Liver (tissue), 9 donors: ENCODE results near the gene SAMD4B. TPM values are rescaled to one million over a fixed set of nuclear protein-coding genes. Genes with fewer than 3 reads are reported as not detected.

ENCODE experiments used
- DNase-seq: peaks from one replicate; pipeline ENCODE4 v3.0.0-alpha.2; 2017; ENCODE audit warnings: low spot score
- H3K27ac ChIP-seq, 2 donors: one replicate each; pipeline ENCODE4 v1.7.0; 2013; ENCODE audit warnings: inconsistent platforms in 2 of 2, low read length in 2 of 2, control low read depth in 1 of 2, low read depth in 1 of 2, mild to moderate bottlenecking in 1 of 2
- H3K27me3 ChIP-seq, 4 donors: one replicate each; pipeline versions ENCODE4 v1.6.1 to v1.7.0; 2013; ENCODE audit warnings: low read length in 3 of 4, inconsistent platforms in 1 of 4, mild to moderate bottlenecking in 1 of 4, moderate library complexity in 1 of 4; ENCODE audit not compliant: control insufficient read depth in 4 of 4, insufficient read depth in 4 of 4
- H3K36me3 ChIP-seq, 4 donors: one replicate each; pipeline versions ENCODE4 v1.6.1 to v1.7.0; 2013; ENCODE audit warnings: low read length in 3 of 4, mild to moderate bottlenecking in 3 of 4, low read depth in 1 of 4, moderate library complexity in 1 of 4; ENCODE audit not compliant: control insufficient read depth in 4 of 4, insufficient read depth in 3 of 4
- H3K4me1 ChIP-seq, 4 donors: one replicate each; pipeline versions ENCODE4 v1.6.1 to v1.7.0; 2013; ENCODE audit warnings: low read length in 3 of 4, mild to moderate bottlenecking in 3 of 4, moderate library complexity in 1 of 4; ENCODE audit not compliant: control insufficient read depth in 4 of 4, insufficient read depth in 4 of 4
- H3K4me3 ChIP-seq, 3 donors: one replicate each; pipeline versions ENCODE4 v1.6.1 to v1.7.0; 2013; ENCODE audit warnings: low read length in 3 of 3, control low read depth in 1 of 3, low read depth in 1 of 3, mild to moderate bottlenecking in 1 of 3
- H3K9ac ChIP-seq, 2 donors: one replicate each; pipeline ENCODE4 v1.7.0; 2013; ENCODE audit warnings: low read length in 2 of 2, mild to moderate bottlenecking in 2 of 2, moderate library complexity in 2 of 2, control low read depth in 1 of 2, low read depth in 1 of 2
- H3K9me3 ChIP-seq, 4 donors: one replicate each; pipeline versions ENCODE4 v1.6.1 to v1.7.0; 2013; ENCODE audit warnings: low read length in 3 of 4; ENCODE audit not compliant: control insufficient read depth in 4 of 4
- ATF3 ChIP-seq: IDR thresholded peaks from 2 replicates; pipeline ENCODE4 v1.6.1; 2016; ENCODE audit warnings: antibody characterized with exemption
- CTCF ChIP-seq: fragments of 150-350 bp; IDR thresholded peaks from 2 replicates; pipeline ENCODE4 v1.5.1; 2017; ENCODE audit warnings: improper control_type of control experiment, low read depth, low read length; ENCODE audit not compliant: missing input control
- EGR1 ChIP-seq, 2 donors: IDR thresholded peaks; 2 replicates each; pipeline ENCODE4 v1.6.1; 2016 to 2018; ENCODE audit warnings: antibody characterized with exemption in 2 of 2, low read depth in 2 of 2
- FOXA1 ChIP-seq: IDR thresholded peaks from 2 replicates; pipeline ENCODE4 v1.6.1; 2016; ENCODE audit warnings: antibody characterized with exemption
- FOXA2 ChIP-seq: IDR thresholded peaks from 2 replicates; pipeline ENCODE4 v1.6.1; 2016; ENCODE audit warnings: antibody characterized with exemption
- GABPA ChIP-seq, 2 donors: IDR thresholded peaks in 1 of 2; conservative IDR thresholded peaks in 1 of 2; 2 replicates each; pipeline ENCODE4 v1.6.1; 2016; ENCODE audit warnings: antibody characterized with exemption in 2 of 2, mild to moderate bottlenecking in 1 of 2, moderate library complexity in 1 of 2
- HNF4A ChIP-seq, 2 donors: conservative IDR thresholded peaks; 2 replicates each; pipeline ENCODE4 v1.6.1; 2016; ENCODE audit warnings: antibody characterized with exemption in 2 of 2, mild to moderate bottlenecking in 2 of 2
- HNF4G ChIP-seq: IDR thresholded peaks from 2 replicates; pipeline ENCODE4 v1.6.1; 2016; ENCODE audit warnings: antibody characterized with exemption
- JUND ChIP-seq, 2 donors: IDR thresholded peaks; 2 replicates each; pipeline ENCODE4 v1.6.1; 2016; ENCODE audit warnings: antibody characterized with exemption in 2 of 2
- NR2F2 ChIP-seq: IDR thresholded peaks from 2 replicates; pipeline ENCODE4 v1.6.1; 2016; ENCODE audit warnings: antibody characterized with exemption
- RAD21 ChIP-seq, 2 donors: IDR thresholded peaks; 2 replicates each; pipeline ENCODE4 v1.6.1; 2016; ENCODE audit warnings: antibody characterized with exemption in 2 of 2, mild to moderate bottlenecking in 2 of 2
- RXRA ChIP-seq, 2 donors: IDR thresholded peaks; 2 replicates each; pipeline ENCODE4 v1.6.1; 2017 to 2018; ENCODE audit warnings: antibody characterized with exemption in 2 of 2, mild to moderate bottlenecking in 1 of 2
- SP1 ChIP-seq: IDR thresholded peaks from 2 replicates; pipeline ENCODE4 v1.6.1; 2018; ENCODE audit warnings: antibody characterized with exemption, mild to moderate bottlenecking
- TAF1 ChIP-seq: conservative IDR thresholded peaks from 2 replicates; pipeline ENCODE4 v1.6.1; 2016; ENCODE audit warnings: antibody characterized with exemption, mild to moderate bottlenecking
- YY1 ChIP-seq: IDR thresholded peaks from 2 replicates; pipeline ENCODE4 v1.6.1; 2016; ENCODE audit warnings: antibody characterized with exemption, mild to moderate bottlenecking
- whole genome bisulfite sequencing: extraction: QIAGEN DNeasy Blood & Tissue Kit; methylation state at CpG from one replicate; pipeline ENCODE4 v1.1.7; 2013; 5-methylcytosine and 5-hydroxymethylcytosine counted together
- polyA plus RNA-seq, 2 donors: library from polyadenylated mRNA; stranded (reverse) in 1 of 2; unstranded in 1 of 2; fragments of 200-250 nt in 1 of 2; fragments of >200 nt in 1 of 2; fragmentation: Nextera tagmentation in 1 of 2; extraction: Ambion mirVana in 1 of 2; gene quantifications; one replicate each; pipeline versions ENCODE4 v1.2.1 to v1.2.3, GENCODE V29; 2013 to 2015
- total RNA-seq, 2 donors: library from RNA; depleted of rRNA; stranded (reverse); fragments of >200 nt; gene quantifications; one replicate each; pipeline ENCODE4 v1.2.3, GENCODE V29; 2014
- TF ChIP-seq, protein P1 (sequence below): IDR thresholded peaks from 2 replicates; pipeline ENCODE4 v1.6.1; 2016; ENCODE audit warnings: antibody characterized with exemption, mild to moderate bottlenecking
- TF ChIP-seq, protein P2 (sequence below): IDR thresholded peaks from 2 replicates; pipeline ENCODE4 v1.6.1; 2016; ENCODE audit warnings: antibody characterized with exemption
- TF ChIP-seq, protein P3 (sequence below): IDR thresholded peaks from 2 replicates; pipeline ENCODE4 v1.6.1; 2016; ENCODE audit warnings: antibody characterized with exemption
- donor health status: healthy.
- donor health status: healthy.
- donor health status: healthy.
- donor health status: healthy.
- donor health status: healthy.

The SAMD4B gene
- total and polyA plus RNA-seq, 4 donors, result 17.3 to 39.4 (median 30.5) TPM

GRCh38 chr19:39411081-39411831 lies 69.0 kb downstream of the SAMD4B start:
- DNase-seq, result peak; percentile 59
- peak overlapping the region; percentile 89 to 98 for H3K27ac ChIP-seq

More at GRCh38 chr19:39411081-39411831, 69.0 kb downstream of the SAMD4B start:
- no peaks in the 10 kb centered on the region for H3K27me3 ChIP-seq
- TF ChIP-seq RXRA (IDR thresholded peaks at IDR 0.05) (peak; percentile 91 to 95), JUND (IDR thresholded peaks at IDR 0.05) (peak; percentile 3 to 57), GABPA (IDR thresholded peaks at IDR 0.05 in 1 of 2, conservative IDR thresholded peaks at IDR 0.05 in 1 of 2) (no peak), HNF4A (conservative IDR thresholded peaks at IDR 0.05) (peak; percentile 94 to 95), SP1 (peak; percentile 94), NR2F2 (peak; percentile 38), HNF4G (peak; percentile 97), CTCF (no peak), ATF3 (peak; percentile 29), YY1 (peak; percentile 61), EGR1 (IDR thresholded peaks at IDR 0.05; ENCODE audit: low read depth in 2 of 2) (peak in 1 of 2 donors; percentile 89), TAF1 (peak; percentile 69), RAD21 (IDR thresholded peaks at IDR 0.05) (no peak), FOXA1 (no peak), FOXA2 (peak; percentile 26)
- TF ChIP-seq, protein P1, sequence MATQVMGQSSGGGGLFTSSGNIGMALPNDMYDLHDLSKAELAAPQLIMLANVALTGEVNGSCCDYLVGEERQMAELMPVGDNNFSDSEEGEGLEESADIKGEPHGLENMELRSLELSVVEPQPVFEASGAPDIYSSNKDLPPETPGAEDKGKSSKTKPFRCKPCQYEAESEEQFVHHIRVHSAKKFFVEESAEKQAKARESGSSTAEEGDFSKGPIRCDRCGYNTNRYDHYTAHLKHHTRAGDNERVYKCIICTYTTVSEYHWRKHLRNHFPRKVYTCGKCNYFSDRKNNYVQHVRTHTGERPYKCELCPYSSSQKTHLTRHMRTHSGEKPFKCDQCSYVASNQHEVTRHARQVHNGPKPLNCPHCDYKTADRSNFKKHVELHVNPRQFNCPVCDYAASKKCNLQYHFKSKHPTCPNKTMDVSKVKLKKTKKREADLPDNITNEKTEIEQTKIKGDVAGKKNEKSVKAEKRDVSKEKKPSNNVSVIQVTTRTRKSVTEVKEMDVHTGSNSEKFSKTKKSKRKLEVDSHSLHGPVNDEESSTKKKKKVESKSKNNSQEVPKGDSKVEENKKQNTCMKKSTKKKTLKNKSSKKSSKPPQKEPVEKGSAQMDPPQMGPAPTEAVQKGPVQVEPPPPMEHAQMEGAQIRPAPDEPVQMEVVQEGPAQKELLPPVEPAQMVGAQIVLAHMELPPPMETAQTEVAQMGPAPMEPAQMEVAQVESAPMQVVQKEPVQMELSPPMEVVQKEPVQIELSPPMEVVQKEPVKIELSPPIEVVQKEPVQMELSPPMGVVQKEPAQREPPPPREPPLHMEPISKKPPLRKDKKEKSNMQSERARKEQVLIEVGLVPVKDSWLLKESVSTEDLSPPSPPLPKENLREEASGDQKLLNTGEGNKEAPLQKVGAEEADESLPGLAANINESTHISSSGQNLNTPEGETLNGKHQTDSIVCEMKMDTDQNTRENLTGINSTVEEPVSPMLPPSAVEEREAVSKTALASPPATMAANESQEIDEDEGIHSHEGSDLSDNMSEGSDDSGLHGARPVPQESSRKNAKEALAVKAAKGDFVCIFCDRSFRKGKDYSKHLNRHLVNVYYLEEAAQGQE, result peak; percentile 87
- TF ChIP-seq, protein P2, sequence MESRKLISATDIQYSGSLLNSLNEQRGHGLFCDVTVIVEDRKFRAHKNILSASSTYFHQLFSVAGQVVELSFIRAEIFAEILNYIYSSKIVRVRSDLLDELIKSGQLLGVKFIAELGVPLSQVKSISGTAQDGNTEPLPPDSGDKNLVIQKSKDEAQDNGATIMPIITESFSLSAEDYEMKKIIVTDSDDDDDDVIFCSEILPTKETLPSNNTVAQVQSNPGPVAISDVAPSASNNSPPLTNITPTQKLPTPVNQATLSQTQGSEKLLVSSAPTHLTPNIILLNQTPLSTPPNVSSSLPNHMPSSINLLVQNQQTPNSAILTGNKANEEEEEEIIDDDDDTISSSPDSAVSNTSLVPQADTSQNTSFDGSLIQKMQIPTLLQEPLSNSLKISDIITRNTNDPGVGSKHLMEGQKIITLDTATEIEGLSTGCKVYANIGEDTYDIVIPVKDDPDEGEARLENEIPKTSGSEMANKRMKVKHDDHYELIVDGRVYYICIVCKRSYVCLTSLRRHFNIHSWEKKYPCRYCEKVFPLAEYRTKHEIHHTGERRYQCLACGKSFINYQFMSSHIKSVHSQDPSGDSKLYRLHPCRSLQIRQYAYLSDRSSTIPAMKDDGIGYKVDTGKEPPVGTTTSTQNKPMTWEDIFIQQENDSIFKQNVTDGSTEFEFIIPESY, result no peak
- TF ChIP-seq, protein P3, sequence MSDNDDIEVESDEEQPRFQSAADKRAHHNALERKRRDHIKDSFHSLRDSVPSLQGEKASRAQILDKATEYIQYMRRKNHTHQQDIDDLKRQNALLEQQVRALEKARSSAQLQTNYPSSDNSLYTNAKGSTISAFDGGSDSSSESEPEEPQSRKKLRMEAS, result peak; percentile 72
- peak overlapping the region; percentile 45 to 94 (median 80) for H3K4me3 ChIP-seq
- 5% methylated on average over 9 of the region's 9 CpGs for WGBS
- H3K4me1 ChIP-seq, result peaks cover 5 to 32% (median 11%) of the 10 kb centered on the region in 4 donors
- H3K9ac ChIP-seq, result peak overlapping the region; percentile 64 to 98
- H3K36me3 ChIP-seq, result peaks cover 0 to 9% (median 0%) of the 10 kb centered on the region in 4 donors
- H3K9me3 ChIP-seq, result no peaks in the 10 kb centered on the region
